ENCODE measurements around the gene CDH2.

GRCh38 chr18:28062443-28062842, 114.5 kb downstream of the CDH2 start:
- TF ChIP-seq CTCF (IDR thresholded peaks at IDR 0.05) (no peak), POLR2AphosphoS5 (IDR thresholded peaks at IDR 0.05; ENCODE audit: low read depth, low read length) (no peak), SIN3A (IDR thresholded peaks at IDR 0.05; ENCODE audit: borderline replicate concordance, insufficient read depth, low read depth, low read length) (no peak), REST (IDR thresholded peaks at IDR 0.05; ENCODE audit: insufficient read depth in 1 of 2, low read depth in 2 of 2, low read length in 1 of 2) (no peak)
